HUES64 (cell line): Measurements from ENCODE around the gene EOLA1.
"Not testable (repeated sequence)": the region's sequence is repeated elsewhere in the genome, so short reads cannot be mapped to it uniquely, and the experiment has no call there.

Experiments
- H3K27ac ChIP-seq: 2 replicates; pipeline ENCODE4 v1.7.0; 2013; ENCODE audit warnings: low read depth, low read length, inconsistent platforms
- H3K27me3 ChIP-seq: 2 replicates; pipeline ENCODE4 v1.6.1; 2013; ENCODE audit warnings: mild to moderate bottlenecking, low read length; ENCODE audit not compliant: insufficient read depth
- H3K36me3 ChIP-seq: 2 replicates; pipeline ENCODE4 v1.6.1; 2013; ENCODE audit warnings: mild to moderate bottlenecking, low read length; ENCODE audit not compliant: insufficient read depth
- H3K4me1 ChIP-seq: 2 replicates; pipeline ENCODE4 v1.6.1; 2013; ENCODE audit warnings: mild to moderate bottlenecking, low read length, moderate library complexity; ENCODE audit not compliant: insufficient read depth
- H3K4me3 ChIP-seq: 2 replicates; pipeline ENCODE4 v1.5.1; 2013; ENCODE audit warnings: mild to moderate bottlenecking, low read length, moderate library complexity
- H3K9ac ChIP-seq: 2 replicates; pipeline ENCODE4 v1.6.1; 2013; ENCODE audit warnings: mild to moderate bottlenecking, low read depth, low read length
- H3K9me3 ChIP-seq: 2 replicates; pipeline ENCODE4 v1.6.1; 2013; ENCODE audit warnings: low read depth, low read length; ENCODE audit not compliant: insufficient read depth
- WGBS: fragments of 150-250, 120-280 bp; methylation state at CpG from one replicate; pipeline ENCODE4 v1.1.7; 2013; ENCODE audit warnings: missing lambda C conversion rate; 5-methylcytosine and 5-hydroxymethylcytosine counted together

Gene EOLA1

DNA sequence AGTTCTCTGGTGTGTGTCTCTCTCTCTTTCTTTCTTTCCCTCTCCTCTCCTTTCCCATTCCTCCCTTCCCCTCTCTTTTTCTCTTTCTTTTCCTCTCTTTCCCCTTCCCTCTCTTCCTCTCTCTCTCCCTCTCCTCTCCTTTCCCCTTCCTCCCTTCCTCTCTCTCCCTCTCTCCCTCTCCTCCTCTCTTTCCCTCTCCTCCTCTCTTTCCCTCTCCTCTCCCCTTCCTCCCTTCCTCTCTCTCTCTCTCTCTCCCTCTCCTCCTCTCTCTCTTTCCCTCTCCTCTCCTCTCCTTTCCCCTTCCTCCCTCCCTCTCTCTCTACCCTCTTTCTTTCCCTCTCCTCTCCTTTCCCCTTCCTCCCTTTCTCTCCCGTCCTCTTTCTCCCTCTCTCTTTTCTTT lies 12.4 kb upstream of the EOLA1 start:
- Histone ChIP-seq H3K27me3 (no peaks in the 10 kb centered on the region), H3K4me3 (no peak overlapping the region), H3K9me3 (no peaks in the 10 kb centered on the region), H3K36me3 (no peaks in the 10 kb centered on the region), H3K27ac (no peak overlapping the region), H3K4me1 (no peaks in the 10 kb centered on the region), H3K9ac (no peak overlapping the region)
- 60% methylated on average over 1 of the region's 1 CpG for WGBS

DNA sequence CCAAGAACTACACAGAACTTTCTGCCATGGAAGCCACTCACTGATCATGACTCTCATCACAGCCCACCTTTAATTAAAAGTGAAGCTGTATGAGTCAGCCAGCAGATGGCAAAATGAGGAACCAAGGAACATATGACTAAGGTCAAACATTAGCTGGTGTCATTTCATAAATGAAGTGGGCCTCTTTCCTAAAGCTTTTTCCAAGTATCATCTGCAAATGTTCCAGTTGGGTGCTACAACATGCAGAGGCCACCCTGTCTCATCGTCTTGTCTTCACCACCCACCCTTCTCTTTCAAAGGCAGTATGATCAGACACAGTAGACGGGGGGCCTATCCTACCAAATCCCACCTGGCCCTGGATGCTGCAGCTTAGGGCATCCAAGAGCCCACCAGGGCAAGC lies 9.2 kb upstream of the EOLA1 start:
- H3K4me3 ChIP-seq = no peak overlapping the region
- H3K27me3 ChIP-seq = no peaks in the 10 kb centered on the region
- H3K36me3 ChIP-seq = no peaks in the 10 kb centered on the region
- 95% methylated on average over 2 of the region's 2 CpGs for WGBS
- H3K9me3 ChIP-seq = no peaks in the 10 kb centered on the region
- no peak overlapping the region for H3K27ac ChIP-seq
- H3K9ac ChIP-seq = no peak overlapping the region
- H3K4me1 ChIP-seq = no peaks in the 10 kb centered on the region

- no CpG with 5 or more reads among the region's 3 CpGs for WGBS
- not testable (repeated sequence) for H3K9ac ChIP-seq
These were observed 7.9 kb upstream of the EOLA1 start for GRCh38 chrX:149532868-149533267.

DNA sequence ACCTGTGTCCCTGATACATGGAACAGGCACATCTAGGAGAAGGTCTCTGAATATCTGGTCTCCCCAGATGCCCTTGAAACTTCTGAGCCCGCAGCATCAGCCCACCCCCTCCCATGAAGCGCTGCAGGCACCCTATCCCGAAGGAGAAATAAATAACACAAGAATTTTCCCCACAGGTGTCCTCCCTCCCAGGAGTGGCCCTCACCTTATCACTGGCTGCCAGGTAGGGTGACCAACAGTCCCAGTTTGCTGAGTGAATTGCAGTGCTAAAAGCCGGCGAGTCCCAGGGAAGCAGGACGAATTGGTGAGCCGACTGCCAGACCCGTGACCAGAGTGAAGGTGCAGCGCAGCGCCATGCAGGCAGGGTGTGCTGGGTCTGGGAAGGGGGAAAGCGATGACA lies 6.8 kb upstream of the EOLA1 start:
- H3K27me3 ChIP-seq, H3K9ac ChIP-seq, H3K4me3 ChIP-seq, H3K4me1 ChIP-seq, H3K9me3 ChIP-seq, H3K27ac ChIP-seq, H3K36me3 ChIP-seq: not testable (repeated sequence)
- WGBS = 97% methylated on average over 8 of the region's 11 CpGs

More at GRCh38 chrX:149532868-149533267, 7.9 kb upstream of the EOLA1 start:
- H3K4me1 ChIP-seq, H3K4me3 ChIP-seq, H3K36me3 ChIP-seq, H3K27ac ChIP-seq, H3K9me3 ChIP-seq, H3K27me3 ChIP-seq: not testable (repeated sequence)

DNA sequence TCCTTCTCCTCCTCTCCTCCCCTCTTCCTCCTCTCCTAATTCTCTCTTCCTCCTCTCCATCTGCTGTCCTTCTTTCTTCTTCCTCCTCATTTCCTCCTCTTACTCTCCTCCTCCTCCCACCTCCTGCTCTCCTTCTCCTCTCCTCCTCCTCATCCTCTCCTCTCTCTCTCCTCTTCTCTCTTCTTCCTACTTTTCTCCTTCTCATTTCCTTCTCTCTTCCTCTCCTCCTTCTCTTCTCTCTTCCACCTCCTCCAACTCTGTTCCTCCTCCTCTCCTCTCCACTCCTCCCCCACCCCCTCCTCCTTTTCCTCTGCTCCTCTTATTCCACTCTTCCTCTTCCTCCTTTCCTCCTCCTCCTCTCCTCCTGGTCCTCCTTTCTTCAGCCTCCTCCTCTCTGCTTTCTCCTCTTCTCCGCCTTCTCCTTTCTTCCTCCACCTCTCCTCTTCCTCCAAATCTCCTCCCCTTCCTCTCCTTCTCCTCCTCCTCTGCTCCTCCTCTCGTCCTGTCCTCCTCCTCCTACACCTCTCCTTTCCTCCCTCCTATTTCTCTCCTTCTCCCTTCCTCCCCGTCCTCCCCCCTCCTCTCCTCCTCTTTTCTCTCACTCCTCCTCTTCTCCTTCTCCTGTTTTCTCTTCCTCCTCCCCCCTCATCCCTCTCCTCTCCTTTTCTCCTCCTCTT lies 5.7 kb upstream of the EOLA1 start:
- 84% methylated on average over 3 of the region's 3 CpGs for WGBS
- H3K27me3 ChIP-seq = not testable (repeated sequence)

DNA sequence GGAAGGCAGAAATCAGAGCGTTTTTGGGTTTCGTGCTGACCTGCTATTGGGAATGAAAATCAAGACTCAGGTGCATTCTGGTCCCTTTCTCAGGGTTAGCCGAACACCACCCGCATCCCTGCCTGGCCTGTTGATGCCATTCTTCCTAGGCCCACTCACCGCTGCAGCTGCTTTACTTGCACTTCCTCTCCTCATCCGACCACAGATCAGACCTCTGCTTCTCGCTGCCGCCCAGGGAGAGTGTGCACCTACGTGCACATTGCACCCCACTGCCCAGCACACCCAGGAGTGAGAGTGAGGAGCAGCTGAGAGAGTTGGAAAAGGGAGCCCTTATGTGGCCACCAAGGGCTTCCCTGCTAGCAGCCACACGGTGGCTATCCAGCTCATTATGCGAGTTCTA lies 3.3 kb upstream of the EOLA1 start:
- not testable (repeated sequence) for H3K4me1 ChIP-seq, H3K27ac ChIP-seq, H3K4me3 ChIP-seq, H3K9me3 ChIP-seq, H3K36me3 ChIP-seq, H3K27me3 ChIP-seq, H3K9ac ChIP-seq
- WGBS = 89% methylated on average over 3 of the region's 11 CpGs

More for the DNA sequence above, 5.7 kb upstream of the EOLA1 start:
- not testable (repeated sequence) for H3K9me3 ChIP-seq, H3K36me3 ChIP-seq, H3K9ac ChIP-seq, H3K27ac ChIP-seq, H3K4me3 ChIP-seq, H3K4me1 ChIP-seq

GRCh38 chrX:149539283-149540130 lies 1.3 kb upstream of the EOLA1 start:
- Histone ChIP-seq H3K36me3 (no peaks in the 10 kb centered on the region), H3K4me1 (no peaks in the 10 kb centered on the region), H3K27me3 (peaks cover 5% of the 10 kb centered on the region), H3K27ac (peak overlapping the region; percentile 49; the same call in 1 of the 2 replicates), H3K4me3 (peak overlapping the region; percentile 78), H3K9me3 (no peaks in the 10 kb centered on the region), H3K9ac (peak overlapping the region; percentile 63)
- WGBS = 0% methylated on average over 22 of the region's 34 CpGs

DNA sequence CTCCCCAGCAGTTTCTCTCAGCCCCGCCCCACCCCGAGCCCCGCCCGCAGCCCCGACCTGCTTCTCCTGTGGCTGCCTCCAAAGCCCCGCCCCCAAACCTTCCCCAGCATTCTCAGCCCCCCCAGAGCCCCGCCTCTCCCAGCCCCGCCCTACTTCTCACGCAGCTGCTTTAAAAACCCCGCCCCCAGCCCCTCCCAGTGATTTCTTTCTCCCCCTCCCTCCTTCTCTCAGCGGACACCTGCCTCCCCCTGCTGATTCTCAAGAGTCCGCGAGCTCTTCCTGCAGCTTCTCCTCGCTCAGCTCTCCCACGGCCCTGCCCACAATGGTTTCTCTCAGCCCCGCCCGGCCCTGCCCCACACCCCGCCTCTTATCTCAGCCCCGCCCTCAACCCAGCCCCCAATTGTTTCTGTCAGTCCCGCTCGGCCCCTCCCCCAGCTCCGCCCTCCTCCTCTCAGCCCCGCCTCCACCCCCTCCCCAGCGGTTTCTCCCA lies 636 bp upstream of the EOLA1 start:
- H3K4me3 ChIP-seq = peak overlapping the region; percentile 76
- peaks cover 5% of the 10 kb centered on the region for H3K27me3 ChIP-seq
- H3K36me3 ChIP-seq = no peaks in the 10 kb centered on the region
- no peaks in the 10 kb centered on the region for H3K4me1 ChIP-seq
- H3K27ac ChIP-seq = peak overlapping the region; percentile 70; the same call in 1 of the 2 replicates
- no peaks in the 10 kb centered on the region for H3K9me3 ChIP-seq
- WGBS = 0% methylated on average over 17 of the region's 24 CpGs
- no peak overlapping the region for H3K9ac ChIP-seq

DNA sequence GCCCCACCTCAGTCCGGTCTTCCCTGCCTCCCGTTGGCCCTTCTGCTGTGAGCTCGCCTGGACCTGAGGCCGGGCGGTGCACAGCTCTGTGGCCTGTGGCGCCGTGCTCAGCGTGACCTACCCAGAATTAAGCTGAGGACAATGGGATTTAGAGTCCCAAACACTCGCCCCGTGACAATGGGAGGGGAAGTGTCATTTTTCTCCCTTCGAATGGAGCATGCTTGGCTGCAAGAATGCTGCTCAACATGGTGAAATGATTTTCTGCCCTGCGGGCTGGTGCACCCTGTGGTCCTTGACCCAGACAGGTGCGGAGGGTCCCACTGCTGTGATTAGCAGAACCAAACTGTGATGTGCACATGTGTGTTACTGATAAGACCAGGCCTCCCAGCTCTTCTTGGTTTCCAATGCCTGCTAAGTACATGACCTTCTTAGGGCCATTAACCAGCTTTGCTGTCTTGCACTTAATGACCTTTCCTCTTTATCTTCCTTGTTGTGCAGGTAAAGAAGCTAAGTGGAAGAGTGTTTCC lies 772 bp downstream of the EOLA1 start:
- no peaks in the 10 kb centered on the region for H3K9me3 ChIP-seq
- no peaks in the 10 kb centered on the region for H3K36me3 ChIP-seq
- WGBS = 15% methylated on average over 13 of the region's 13 CpGs
- H3K27me3 ChIP-seq = peaks cover 5% of the 10 kb centered on the region
- no peak overlapping the region for H3K27ac ChIP-seq
- no peaks in the 10 kb centered on the region for H3K4me1 ChIP-seq
- H3K9ac ChIP-seq = no peak overlapping the region
- H3K4me3 ChIP-seq = peak overlapping the region; percentile 76

GRCh38 chrX:149545545-149546543 lies 5.0 kb downstream of the EOLA1 start:
- H3K36me3 ChIP-seq, H3K27me3 ChIP-seq, H3K9me3 ChIP-seq, H3K4me1 ChIP-seq, H3K9ac ChIP-seq, H3K27ac ChIP-seq, H3K4me3 ChIP-seq: not testable (repeated sequence)
- WGBS = 62% methylated on average over 13 of the region's 29 CpGs
